WTC11 (cell line): Measurements from ENCODE around the gene CCDC61. TPM values are rescaled to one million over a fixed set of nuclear protein-coding genes. Genes with fewer than 3 reads are reported as not detected.

Source experiments
- ATAC-seq: fragments of 200-7000 bp; cut with Tn5 transposase; 2 replicates; pipeline ENCODE4 v1.10.0; 2021; ENCODE audit warnings: mild to moderate bottlenecking, moderate library complexity
- CTCF ChIA-PET: fragments of 300-600 bp; sonication (Branson Sonifier 250); formaldehyde crosslinking; loops from one replicate; lab custom pipeline; 2021; ENCODE audit warnings: antibody characterized with exemption; lab: Charles Lee
- POLR2A ChIA-PET: fragments of 350-600 bp; sonication (Branson Sonifier 250); formaldehyde crosslinking; loops from one replicate; lab custom pipeline; 2021; ENCODE audit warnings: antibody characterized with exemption; lab: Charles Lee
- DNase-seq: peaks from one replicate; pipeline ENCODE4 v3.0.0; 2021; ENCODE audit warnings: low spot score
- H3K27ac Mint-ChIP-seq: 2 replicates; pipeline ENCODE4 v1.8.0; 2021; ENCODE audit warnings: mixed read lengths
- H3K27me3 Mint-ChIP-seq: 2 replicates; pipeline ENCODE4 v1.8.0; 2021; ENCODE audit warnings: low read depth, mild to moderate bottlenecking, moderate library complexity, mixed read lengths
- H3K36me3 Mint-ChIP-seq: 2 replicates; pipeline ENCODE4 v1.8.0; 2021; ENCODE audit warnings: mixed read lengths
- H3K4me1 Mint-ChIP-seq: 2 replicates; pipeline ENCODE4 v1.8.0; 2022; ENCODE audit warnings: mixed read lengths
- H3K4me3 Mint-ChIP-seq: 2 replicates; pipeline ENCODE4 v1.8.0; 2021; ENCODE audit warnings: mild to moderate bottlenecking, moderate library complexity, mixed read lengths
- H3K9me3 Mint-ChIP-seq: 2 replicates; pipeline ENCODE4 v1.8.0; 2021; ENCODE audit warnings: mixed read lengths
- ATF1 ChIP-seq: sonication (generic); formaldehyde crosslinking; IDR thresholded peaks from 2 replicates; pipeline ENCODE4 v1.8.1; 2023; ENCODE audit warnings: mild to moderate bottlenecking, moderate library complexity, missing genetic modification reagents
- ATF3 ChIP-seq: sonication (generic); formaldehyde crosslinking; conservative IDR thresholded peaks from 2 replicates; pipeline ENCODE4 v1.8.1; 2022; ENCODE audit warnings: mild to moderate bottlenecking, missing genetic modification reagents
- ATF6 ChIP-seq: sonication (generic); formaldehyde crosslinking; IDR thresholded peaks from 2 replicates; pipeline ENCODE4 v1.8.1; 2023; ENCODE audit warnings: mild to moderate bottlenecking, missing genetic modification reagents
- EMX1 ChIP-seq: fragments of 250-450 bp; sonication (Bioruptor Pico); IDR thresholded peaks from 2 replicates; pipeline ENCODE4 v1.8.0; 2021; ENCODE audit warnings: mild to moderate bottlenecking
- GTF2I ChIP-seq: fragments of 250-450 bp; sonication (Bioruptor Pico); conservative IDR thresholded peaks from 2 replicates; pipeline ENCODE4 v1.4.0; 2021; ENCODE audit warnings: mild to moderate bottlenecking
- NR1H2 ChIP-seq: sonication (generic); formaldehyde crosslinking; IDR thresholded peaks from 2 replicates; pipeline ENCODE4 v1.9.0; 2021; ENCODE audit warnings: mild to moderate bottlenecking, moderate library complexity, missing genetic modification reagents
- OVOL2 ChIP-seq: fragments of 250-450 bp; sonication (Bioruptor Pico); IDR thresholded peaks from 2 replicates; pipeline ENCODE4 v1.9.0; 2021; ENCODE audit warnings: mild to moderate bottlenecking, borderline replicate concordance
- SP1 ChIP-seq: sonication (generic); formaldehyde crosslinking; conservative IDR thresholded peaks from 2 replicates; pipeline ENCODE4 v1.8.1; 2022; ENCODE audit warnings: missing genetic modification reagents
- ZBTB21 ChIP-seq: sonication (generic); formaldehyde crosslinking; IDR thresholded peaks from 2 replicates; pipeline ENCODE4 v1.8.1; 2023; ENCODE audit warnings: mild to moderate bottlenecking, missing genetic modification reagents, borderline replicate concordance
- ZNF232 ChIP-seq: sonication (generic); formaldehyde crosslinking; IDR thresholded peaks from 2 replicates; pipeline ENCODE4 v1.8.0; 2022; ENCODE audit warnings: mild to moderate bottlenecking, missing genetic modification reagents
- ZNF423 ChIP-seq: fragments of 250-450 bp; sonication (Bioruptor Pico); IDR thresholded peaks from 2 replicates; pipeline ENCODE4 v2.1.2; 2022; ENCODE audit warnings: mild to moderate bottlenecking, moderate library complexity
- ZNF671 ChIP-seq: fragments of 250-450 bp; sonication (Bioruptor Pico); IDR thresholded peaks from 2 replicates; pipeline ENCODE4 v1.8.0; 2021; ENCODE audit warnings: mild to moderate bottlenecking
- total RNA-seq: library from RNA; stranded (reverse); gene quantifications from 3 replicates; pipeline ENCODE4 v1.2.3, GENCODE V29; 2021
- TF ChIP-seq, protein P1 (sequence below): sonication (generic); formaldehyde crosslinking; IDR thresholded peaks from 2 replicates; pipeline ENCODE4 v1.8.1; 2023; ENCODE audit warnings: mild to moderate bottlenecking, missing genetic modification reagents, moderate library complexity
- TF ChIP-seq, protein P2 (sequence below): sonication (generic); formaldehyde crosslinking; IDR thresholded peaks from 2 replicates; pipeline ENCODE4 v1.8.1; 2022; ENCODE audit warnings: mild to moderate bottlenecking, missing genetic modification reagents, moderate library complexity, borderline replicate concordance
- TF ChIP-seq, protein P3 (sequence below): sonication (generic); formaldehyde crosslinking; IDR thresholded peaks from 2 replicates; pipeline ENCODE4 v1.8.0; 2022; ENCODE audit warnings: missing genetic modification reagents
- TF ChIP-seq, protein P4 (sequence below): sonication (generic); formaldehyde crosslinking; IDR thresholded peaks from 2 replicates; pipeline ENCODE4 v1.8.0; 2022; ENCODE audit warnings: mild to moderate bottlenecking, missing genetic modification reagents
- TF ChIP-seq, protein P5 (sequence below): sonication (generic); formaldehyde crosslinking; IDR thresholded peaks from 2 replicates; pipeline ENCODE4 v1.8.0; 2022; ENCODE audit warnings: mild to moderate bottlenecking, missing genetic modification reagents
- TF ChIP-seq, protein P6 (sequence below): fragments of 250-450 bp; sonication (Bioruptor Pico); IDR thresholded peaks from 2 replicates; pipeline ENCODE4 v1.9.0; 2021; ENCODE audit warnings: mild to moderate bottlenecking
- TF ChIP-seq, protein P7 (sequence below): sonication (generic); formaldehyde crosslinking; IDR thresholded peaks from 2 replicates; pipeline ENCODE4 v1.8.0; 2023; ENCODE audit warnings: mild to moderate bottlenecking, missing genetic modification reagents

CCDC61 gene
- total RNA-seq, 1 experiment from 2014 or later, result 33.7 TPM

DNA sequence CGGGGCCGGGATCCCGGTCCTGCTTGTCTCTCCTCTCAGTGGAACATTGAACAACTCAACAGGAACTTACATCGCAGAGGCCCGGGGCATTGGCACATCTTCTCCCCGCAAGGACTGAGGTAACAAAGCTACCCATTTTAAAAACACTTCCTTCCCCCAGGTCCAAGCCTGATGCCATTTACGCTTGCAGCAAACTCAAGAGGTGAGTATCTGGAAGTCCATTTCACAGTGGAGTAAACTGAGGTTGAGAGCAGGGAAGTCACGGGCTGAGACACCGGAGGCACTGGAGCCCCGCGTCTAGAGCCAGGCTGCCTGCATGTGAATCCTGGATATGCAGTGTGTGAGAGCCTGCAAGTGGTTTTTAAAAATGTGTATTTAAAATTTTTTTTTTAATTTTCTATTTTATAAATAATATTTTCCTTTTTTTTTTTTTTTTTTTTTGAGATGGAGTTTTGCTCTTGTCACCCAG is 28.1 kb downstream of the CCDC61 start:
- DNase-seq (no peak), ATAC-seq (no peak)
- H3K36me3 Mint-ChIP-seq, result peaks cover 12% of the 10 kb centered on the region
- H3K4me3 Mint-ChIP-seq, result no peak overlapping the region
- H3K27me3 Mint-ChIP-seq, result no peaks in the 10 kb centered on the region; the same call in 1 of the 2 replicates
- CTCF ChIA-PET, result interaction anchor here (5.0 kb wide), 1 partner anchor 54 kb away, joined by 64 read pairs; no protein-coding TSS in a partner anchor
- 0 out of 2 replicates have a peak overlapping the region, but pooled peaks have one; percentile 68 for H3K27ac Mint-ChIP-seq
- TF ChIP-seq, protein P1, sequence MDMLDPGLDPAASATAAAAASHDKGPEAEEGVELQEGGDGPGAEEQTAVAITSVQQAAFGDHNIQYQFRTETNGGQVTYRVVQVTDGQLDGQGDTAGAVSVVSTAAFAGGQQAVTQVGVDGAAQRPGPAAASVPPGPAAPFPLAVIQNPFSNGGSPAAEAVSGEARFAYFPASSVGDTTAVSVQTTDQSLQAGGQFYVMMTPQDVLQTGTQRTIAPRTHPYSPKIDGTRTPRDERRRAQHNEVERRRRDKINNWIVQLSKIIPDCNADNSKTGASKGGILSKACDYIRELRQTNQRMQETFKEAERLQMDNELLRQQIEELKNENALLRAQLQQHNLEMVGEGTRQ (CRISPR knock-in tag), result no peak
- TF ChIP-seq ATF1 (CRISPR knock-in tag), result no peak
- no peak for TF ChIP-seq ZBTB21 (CRISPR knock-in tag)
- TF ChIP-seq, protein P2, sequence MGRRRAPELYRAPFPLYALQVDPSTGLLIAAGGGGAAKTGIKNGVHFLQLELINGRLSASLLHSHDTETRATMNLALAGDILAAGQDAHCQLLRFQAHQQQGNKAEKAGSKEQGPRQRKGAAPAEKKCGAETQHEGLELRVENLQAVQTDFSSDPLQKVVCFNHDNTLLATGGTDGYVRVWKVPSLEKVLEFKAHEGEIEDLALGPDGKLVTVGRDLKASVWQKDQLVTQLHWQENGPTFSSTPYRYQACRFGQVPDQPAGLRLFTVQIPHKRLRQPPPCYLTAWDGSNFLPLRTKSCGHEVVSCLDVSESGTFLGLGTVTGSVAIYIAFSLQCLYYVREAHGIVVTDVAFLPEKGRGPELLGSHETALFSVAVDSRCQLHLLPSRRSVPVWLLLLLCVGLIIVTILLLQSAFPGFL (CRISPR knock-in tag), result no peak
- TF ChIP-seq, protein P3, sequence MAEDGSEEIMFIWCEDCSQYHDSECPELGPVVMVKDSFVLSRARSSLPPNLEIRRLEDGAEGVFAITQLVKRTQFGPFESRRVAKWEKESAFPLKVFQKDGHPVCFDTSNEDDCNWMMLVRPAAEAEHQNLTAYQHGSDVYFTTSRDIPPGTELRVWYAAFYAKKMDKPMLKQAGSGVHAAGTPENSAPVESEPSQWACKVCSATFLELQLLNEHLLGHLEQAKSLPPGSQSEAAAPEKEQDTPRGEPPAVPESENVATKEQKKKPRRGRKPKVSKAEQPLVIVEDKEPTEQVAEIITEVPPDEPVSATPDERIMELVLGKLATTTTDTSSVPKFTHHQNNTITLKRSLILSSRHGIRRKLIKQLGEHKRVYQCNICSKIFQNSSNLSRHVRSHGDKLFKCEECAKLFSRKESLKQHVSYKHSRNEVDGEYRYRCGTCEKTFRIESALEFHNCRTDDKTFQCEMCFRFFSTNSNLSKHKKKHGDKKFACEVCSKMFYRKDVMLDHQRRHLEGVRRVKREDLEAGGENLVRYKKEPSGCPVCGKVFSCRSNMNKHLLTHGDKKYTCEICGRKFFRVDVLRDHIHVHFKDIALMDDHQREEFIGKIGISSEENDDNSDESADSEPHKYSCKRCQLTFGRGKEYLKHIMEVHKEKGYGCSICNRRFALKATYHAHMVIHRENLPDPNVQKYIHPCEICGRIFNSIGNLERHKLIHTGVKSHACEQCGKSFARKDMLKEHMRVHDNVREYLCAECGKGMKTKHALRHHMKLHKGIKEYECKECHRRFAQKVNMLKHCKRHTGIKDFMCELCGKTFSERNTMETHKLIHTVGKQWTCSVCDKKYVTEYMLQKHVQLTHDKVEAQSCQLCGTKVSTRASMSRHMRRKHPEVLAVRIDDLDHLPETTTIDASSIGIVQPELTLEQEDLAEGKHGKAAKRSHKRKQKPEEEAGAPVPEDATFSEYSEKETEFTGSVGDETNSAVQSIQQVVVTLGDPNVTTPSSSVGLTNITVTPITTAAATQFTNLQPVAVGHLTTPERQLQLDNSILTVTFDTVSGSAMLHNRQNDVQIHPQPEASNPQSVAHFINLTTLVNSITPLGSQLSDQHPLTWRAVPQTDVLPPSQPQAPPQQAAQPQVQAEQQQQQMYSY (CRISPR knock-in tag), result no peak
- no peak for TF ChIP-seq ATF6
- TF ChIP-seq, protein P4, sequence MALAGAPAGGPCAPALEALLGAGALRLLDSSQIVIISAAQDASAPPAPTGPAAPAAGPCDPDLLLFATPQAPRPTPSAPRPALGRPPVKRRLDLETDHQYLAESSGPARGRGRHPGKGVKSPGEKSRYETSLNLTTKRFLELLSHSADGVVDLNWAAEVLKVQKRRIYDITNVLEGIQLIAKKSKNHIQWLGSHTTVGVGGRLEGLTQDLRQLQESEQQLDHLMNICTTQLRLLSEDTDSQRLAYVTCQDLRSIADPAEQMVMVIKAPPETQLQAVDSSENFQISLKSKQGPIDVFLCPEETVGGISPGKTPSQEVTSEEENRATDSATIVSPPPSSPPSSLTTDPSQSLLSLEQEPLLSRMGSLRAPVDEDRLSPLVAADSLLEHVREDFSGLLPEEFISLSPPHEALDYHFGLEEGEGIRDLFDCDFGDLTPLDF (CRISPR knock-in tag), result no peak
- no peak for TF ChIP-seq EMX1
- TF ChIP-seq SP1, result no peak
- TF ChIP-seq, protein P5, sequence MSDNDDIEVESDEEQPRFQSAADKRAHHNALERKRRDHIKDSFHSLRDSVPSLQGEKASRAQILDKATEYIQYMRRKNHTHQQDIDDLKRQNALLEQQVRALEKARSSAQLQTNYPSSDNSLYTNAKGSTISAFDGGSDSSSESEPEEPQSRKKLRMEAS, result no peak
- TF ChIP-seq, protein P6, sequence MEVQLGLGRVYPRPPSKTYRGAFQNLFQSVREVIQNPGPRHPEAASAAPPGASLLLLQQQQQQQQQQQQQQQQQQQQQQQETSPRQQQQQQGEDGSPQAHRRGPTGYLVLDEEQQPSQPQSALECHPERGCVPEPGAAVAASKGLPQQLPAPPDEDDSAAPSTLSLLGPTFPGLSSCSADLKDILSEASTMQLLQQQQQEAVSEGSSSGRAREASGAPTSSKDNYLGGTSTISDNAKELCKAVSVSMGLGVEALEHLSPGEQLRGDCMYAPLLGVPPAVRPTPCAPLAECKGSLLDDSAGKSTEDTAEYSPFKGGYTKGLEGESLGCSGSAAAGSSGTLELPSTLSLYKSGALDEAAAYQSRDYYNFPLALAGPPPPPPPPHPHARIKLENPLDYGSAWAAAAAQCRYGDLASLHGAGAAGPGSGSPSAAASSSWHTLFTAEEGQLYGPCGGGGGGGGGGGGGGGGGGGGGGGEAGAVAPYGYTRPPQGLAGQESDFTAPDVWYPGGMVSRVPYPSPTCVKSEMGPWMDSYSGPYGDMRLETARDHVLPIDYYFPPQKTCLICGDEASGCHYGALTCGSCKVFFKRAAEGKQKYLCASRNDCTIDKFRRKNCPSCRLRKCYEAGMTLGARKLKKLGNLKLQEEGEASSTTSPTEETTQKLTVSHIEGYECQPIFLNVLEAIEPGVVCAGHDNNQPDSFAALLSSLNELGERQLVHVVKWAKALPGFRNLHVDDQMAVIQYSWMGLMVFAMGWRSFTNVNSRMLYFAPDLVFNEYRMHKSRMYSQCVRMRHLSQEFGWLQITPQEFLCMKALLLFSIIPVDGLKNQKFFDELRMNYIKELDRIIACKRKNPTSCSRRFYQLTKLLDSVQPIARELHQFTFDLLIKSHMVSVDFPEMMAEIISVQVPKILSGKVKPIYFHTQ (CRISPR knock-in tag), result no peak
- TF ChIP-seq ZNF232 (CRISPR knock-in tag), result no peak
- TF ChIP-seq ZNF423 (CRISPR knock-in tag), result no peak
- no peak for TF ChIP-seq ATF3 (CRISPR knock-in tag)
- no peak for TF ChIP-seq NR1H2
- TF ChIP-seq, protein P7, sequence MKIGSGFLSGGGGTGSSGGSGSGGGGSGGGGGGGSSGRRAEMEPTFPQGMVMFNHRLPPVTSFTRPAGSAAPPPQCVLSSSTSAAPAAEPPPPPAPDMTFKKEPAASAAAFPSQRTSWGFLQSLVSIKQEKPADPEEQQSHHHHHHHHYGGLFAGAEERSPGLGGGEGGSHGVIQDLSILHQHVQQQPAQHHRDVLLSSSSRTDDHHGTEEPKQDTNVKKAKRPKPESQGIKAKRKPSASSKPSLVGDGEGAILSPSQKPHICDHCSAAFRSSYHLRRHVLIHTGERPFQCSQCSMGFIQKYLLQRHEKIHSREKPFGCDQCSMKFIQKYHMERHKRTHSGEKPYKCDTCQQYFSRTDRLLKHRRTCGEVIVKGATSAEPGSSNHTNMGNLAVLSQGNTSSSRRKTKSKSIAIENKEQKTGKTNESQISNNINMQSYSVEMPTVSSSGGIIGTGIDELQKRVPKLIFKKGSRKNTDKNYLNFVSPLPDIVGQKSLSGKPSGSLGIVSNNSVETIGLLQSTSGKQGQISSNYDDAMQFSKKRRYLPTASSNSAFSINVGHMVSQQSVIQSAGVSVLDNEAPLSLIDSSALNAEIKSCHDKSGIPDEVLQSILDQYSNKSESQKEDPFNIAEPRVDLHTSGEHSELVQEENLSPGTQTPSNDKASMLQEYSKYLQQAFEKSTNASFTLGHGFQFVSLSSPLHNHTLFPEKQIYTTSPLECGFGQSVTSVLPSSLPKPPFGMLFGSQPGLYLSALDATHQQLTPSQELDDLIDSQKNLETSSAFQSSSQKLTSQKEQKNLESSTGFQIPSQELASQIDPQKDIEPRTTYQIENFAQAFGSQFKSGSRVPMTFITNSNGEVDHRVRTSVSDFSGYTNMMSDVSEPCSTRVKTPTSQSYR (CRISPR knock-in tag), result no peak
- TF ChIP-seq OVOL2, result no peak
- TF ChIP-seq ZNF671 (CRISPR knock-in tag), result no peak
- no peak for TF ChIP-seq GTF2I
- H3K4me1 Mint-ChIP-seq, result peaks cover 16% of the 10 kb centered on the region
- POLR2A ChIA-PET, result no interaction called here
- H3K9me3 Mint-ChIP-seq, result peaks cover 12% of the 10 kb centered on the region
